Immature natural killer cell (primary cell): ENCODE data around the gene INSIG2. TPM values are rescaled to one million over a fixed set of nuclear protein-coding genes. Genes with fewer than 3 reads are reported as not detected.
A peak's percentile ranks its signal among the peaks of the same experiment; 100 is the strongest.

Experiments
- DNase-seq, 3 donors: peaks; one replicate each; pipeline ENCODE4 v3.0.0; 2022; ENCODE audit warnings: mixed read lengths in 1 of 3
- H3K27ac Mint-ChIP-seq, 6 donors: one replicate each; pipeline ENCODE4 v1.8.0; 2020; ENCODE audit warnings: mixed read lengths in 6 of 6, mild to moderate bottlenecking in 5 of 6, inconsistent platforms in 4 of 6, moderate library complexity in 3 of 6
- H3K27me3 Mint-ChIP-seq, 3 donors: one replicate each; pipeline ENCODE4 v1.8.0; 2020 to 2021; ENCODE audit warnings: low read depth in 3 of 3, mild to moderate bottlenecking in 3 of 3, mixed read lengths in 3 of 3, moderate library complexity in 3 of 3, inconsistent platforms in 1 of 3
- H3K36me3 Mint-ChIP-seq, 3 donors: one replicate each; pipeline ENCODE4 v1.8.0; 2020; ENCODE audit warnings: mixed read lengths in 3 of 3, inconsistent platforms in 2 of 3, mild to moderate bottlenecking in 2 of 3
- H3K4me1 Mint-ChIP-seq, 2 donors: one replicate each; pipeline ENCODE4 v1.8.0; 2020; ENCODE audit warnings: inconsistent platforms in 2 of 2, mild to moderate bottlenecking in 2 of 2, mixed read lengths in 2 of 2, moderate library complexity in 1 of 2
- H3K4me3 Mint-ChIP-seq, 5 donors: one replicate each; pipeline ENCODE4 v1.8.0; 2020; ENCODE audit warnings: mild to moderate bottlenecking in 5 of 5, mixed read lengths in 5 of 5, inconsistent platforms in 3 of 5, moderate library complexity in 3 of 5
- H3K9me3 Mint-ChIP-seq, 6 donors: one replicate each; pipeline ENCODE4 v1.8.0; 2020; ENCODE audit warnings: mild to moderate bottlenecking in 6 of 6, mixed read lengths in 6 of 6, inconsistent platforms in 4 of 6, moderate library complexity in 3 of 6
- polyA plus RNA-seq, 3 donors: library from polyadenylated mRNA; unstranded; fragments of 300-500 nt; fragmentation: Illumina TruSeq; gene quantifications; one replicate each; pipeline ENCODE4 v1.2.3, GENCODE V29; 2021

INSIG2 gene
- polyA plus RNA-seq, 3 donors from 2014 or later = 15.9 to 19.8 (median 19.1) TPM

DNA sequence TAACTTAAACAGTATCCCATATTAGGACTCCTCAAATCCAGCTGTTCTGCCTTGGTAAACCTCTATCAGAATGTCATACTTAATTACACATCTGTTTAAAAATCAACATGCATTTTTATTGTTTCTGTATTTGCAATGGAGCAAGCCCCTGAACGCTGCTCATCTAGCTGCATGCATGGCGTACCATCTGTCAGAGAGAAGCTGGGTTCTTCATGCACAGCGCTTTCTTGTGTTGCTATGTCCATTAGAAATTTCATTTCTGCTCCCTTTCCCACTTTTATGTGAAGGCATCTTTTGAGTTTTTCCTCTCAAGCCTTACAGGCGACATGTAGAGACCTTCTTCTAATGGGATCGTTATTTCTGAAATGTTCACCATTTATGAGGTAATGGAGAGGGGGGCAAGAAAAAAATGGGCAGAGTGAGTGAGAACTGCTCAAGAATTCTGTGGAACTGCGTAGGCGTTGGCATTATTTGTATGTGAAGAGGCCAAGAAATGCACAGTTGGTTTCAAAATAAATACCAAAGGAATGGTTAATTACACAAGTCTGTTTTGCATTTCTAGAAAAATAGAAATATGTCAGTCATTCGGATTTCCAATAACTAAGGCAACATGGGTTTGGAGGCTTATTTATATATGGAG is 31.6 kb downstream of the INSIG2 start:
- Mint-ChIP-seq H3K36me3 (peaks cover 0 to 3% (median 0%) of the 10 kb centered on the region in 3 donors), H3K4me3 (no peak overlapping the region), H3K27me3 (peaks cover 2 to 3% (median 2%) of the 10 kb centered on the region in 3 donors), H3K4me1 (peaks cover 8 to 11% of the 10 kb centered on the region in 2 donors), H3K9me3 (no peaks in the 10 kb centered on the region), H3K27ac (no peak overlapping the region)
- DNase-seq = no peak

DNA sequence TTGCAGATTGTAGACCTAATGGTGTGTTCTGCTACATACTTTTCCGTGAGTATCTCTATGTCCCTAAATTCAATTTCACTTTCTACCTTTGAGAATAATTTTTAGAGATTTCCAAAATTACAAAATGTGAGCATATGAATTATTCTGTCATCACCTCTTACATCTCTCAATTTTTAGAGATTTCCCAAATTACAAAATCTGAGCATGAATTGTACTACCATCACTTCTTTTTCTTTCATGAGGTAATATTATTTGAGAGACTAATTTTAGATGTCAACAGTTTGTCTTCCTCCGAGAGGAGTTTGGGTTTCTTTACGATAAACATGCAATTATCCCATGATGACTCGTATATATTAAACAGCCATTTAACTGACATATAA is 32.1 kb downstream of the INSIG2 start:
- DNase-seq = no peak
- H3K4me1 Mint-ChIP-seq = peaks cover 8 to 11% of the 10 kb centered on the region in 2 donors
- H3K27me3 Mint-ChIP-seq = peaks cover 2 to 3% (median 2%) of the 10 kb centered on the region in 3 donors
- no peaks in the 10 kb centered on the region for H3K9me3 Mint-ChIP-seq
- H3K27ac Mint-ChIP-seq = no peak overlapping the region
- H3K36me3 Mint-ChIP-seq = peaks cover 0 to 3% (median 0%) of the 10 kb centered on the region in 3 donors
- no peak overlapping the region for H3K4me3 Mint-ChIP-seq

DNA sequence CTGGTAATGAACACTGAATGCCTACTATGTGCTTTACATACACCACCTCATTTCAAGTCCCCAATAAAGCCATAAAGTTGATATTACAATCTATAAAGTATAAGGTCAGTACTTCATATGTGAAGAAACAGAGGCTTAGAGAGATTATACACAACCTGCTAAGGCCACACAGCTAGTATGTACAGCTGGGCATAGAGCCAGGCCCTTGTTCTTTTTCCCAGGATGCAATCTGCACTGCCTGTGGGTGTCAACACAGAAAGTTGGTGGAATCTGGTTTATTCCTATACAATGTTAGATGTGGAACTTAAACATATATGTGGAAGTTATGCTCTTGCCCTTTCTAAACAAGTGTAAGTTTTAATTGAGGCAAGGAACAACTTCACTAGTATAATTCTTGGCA is 32.8 kb downstream of the INSIG2 start:
- Mint-ChIP-seq H3K4me1 (peaks cover 8 to 11% of the 10 kb centered on the region in 2 donors), H3K27ac (no peak overlapping the region), H3K9me3 (no peaks in the 10 kb centered on the region), H3K36me3 (peaks cover 0 to 3% (median 0%) of the 10 kb centered on the region in 3 donors), H3K4me3 (no peak overlapping the region), H3K27me3 (peaks cover 2 to 3% (median 2%) of the 10 kb centered on the region in 3 donors)
- DNase-seq = no peak

DNA sequence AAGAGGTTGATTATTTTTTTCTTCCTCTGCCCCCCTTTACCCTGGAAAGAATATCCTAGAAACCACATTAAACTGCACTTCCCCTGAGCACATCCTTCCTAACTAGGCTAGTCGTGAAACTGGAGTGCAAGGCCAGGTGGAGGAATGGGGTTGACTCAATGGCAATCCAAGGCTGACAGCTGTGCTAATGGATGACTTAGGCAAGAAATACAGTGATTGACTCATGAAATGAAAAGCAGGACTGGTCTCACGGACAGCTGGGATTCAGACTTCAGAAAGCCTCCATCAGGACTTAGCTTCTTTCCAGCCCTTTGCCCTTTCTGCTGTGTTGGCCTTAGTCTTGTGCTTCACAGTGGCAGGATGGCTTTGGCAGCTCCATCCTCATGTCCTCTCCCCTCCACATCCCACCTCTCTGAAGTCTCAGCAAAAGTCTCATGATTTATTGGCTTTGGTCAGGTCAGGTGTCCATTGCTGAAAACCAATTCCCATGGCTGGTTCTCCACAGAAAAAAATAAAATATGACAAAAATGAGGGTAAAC is 33.8 kb downstream of the INSIG2 start:
- no peaks in the 10 kb centered on the region for H3K9me3 Mint-ChIP-seq
- H3K27ac Mint-ChIP-seq = peak overlapping the region in 2 of 6 donors; percentile 27 to 49
- DNase-seq = no peak
- peaks cover 8 to 11% of the 10 kb centered on the region in 2 donors for H3K4me1 Mint-ChIP-seq
- peaks cover 2 to 9% (median 3%) of the 10 kb centered on the region in 3 donors for H3K27me3 Mint-ChIP-seq
- H3K4me3 Mint-ChIP-seq = no peak overlapping the region
- H3K36me3 Mint-ChIP-seq = peaks cover 0 to 6% (median 0%) of the 10 kb centered on the region in 3 donors

DNA sequence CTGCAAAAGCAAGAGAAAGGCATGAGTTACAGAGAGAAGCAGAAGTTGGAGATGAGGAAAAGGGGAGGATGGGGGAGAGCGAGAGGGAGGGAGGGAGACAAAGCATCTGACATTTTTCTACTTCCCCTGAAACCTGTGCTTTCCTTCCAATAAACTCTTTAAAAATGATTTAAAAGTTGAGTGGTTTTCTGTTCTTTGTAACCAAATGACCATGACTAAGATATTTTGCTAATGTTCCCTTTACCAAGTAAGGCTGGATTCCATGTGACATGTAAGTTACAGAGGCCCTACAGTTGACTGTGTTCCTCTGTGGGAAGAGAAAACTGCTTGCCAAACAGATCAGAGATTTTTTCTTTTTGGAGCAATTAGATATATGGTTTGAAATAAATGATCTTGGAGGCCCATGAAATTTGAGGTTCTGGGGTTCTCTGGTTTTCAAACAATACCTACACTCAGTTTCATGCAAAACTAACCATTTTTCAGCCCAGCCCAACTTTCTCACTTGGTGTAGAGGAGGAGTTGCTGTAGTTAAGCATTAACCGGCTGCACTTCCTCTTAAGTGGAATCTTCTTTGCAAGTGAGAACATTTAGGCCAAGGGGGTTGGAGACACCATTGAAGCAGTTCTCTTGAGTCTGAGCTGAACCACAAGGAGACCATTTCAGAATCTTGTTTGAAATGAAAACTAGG is 34.5 kb downstream of the INSIG2 start:
- peaks cover 0 to 6% (median 0%) of the 10 kb centered on the region in 3 donors for H3K36me3 Mint-ChIP-seq

DNA sequence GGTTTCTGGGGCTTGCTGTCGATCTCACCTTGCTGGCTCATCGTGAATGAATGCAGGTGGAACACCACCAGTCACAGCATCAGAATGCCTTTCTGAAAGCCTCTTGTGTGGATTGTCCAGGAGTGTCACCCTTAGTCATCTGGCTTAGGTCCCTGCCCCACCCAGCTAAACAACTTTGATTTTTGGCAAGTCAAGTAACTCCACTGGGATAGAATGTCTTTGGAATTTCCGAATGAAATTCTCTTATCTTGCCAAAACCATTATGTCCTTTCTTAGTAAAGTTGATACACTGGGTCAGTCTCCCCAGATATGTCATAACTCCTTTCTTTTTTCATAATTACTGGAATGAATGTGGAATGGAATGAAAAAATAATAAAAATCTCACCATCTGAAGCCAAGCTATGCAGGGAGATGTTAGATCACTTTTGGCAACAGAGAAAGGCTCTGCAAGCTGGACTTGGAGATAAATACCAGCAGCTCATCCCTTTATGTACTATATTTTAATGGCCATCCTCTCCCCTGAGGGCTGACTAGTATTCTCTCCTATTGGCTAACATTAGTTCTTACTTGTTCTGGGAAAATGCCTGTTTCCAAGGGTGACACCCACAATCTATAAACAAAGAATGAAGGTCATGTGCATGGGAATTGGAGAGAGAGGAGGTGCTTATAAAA is 35.4 kb downstream of the INSIG2 start:
- peaks cover 0 to 6% (median 0%) of the 10 kb centered on the region in 3 donors for H3K36me3 Mint-ChIP-seq
- peaks cover 2 to 11% (median 5%) of the 10 kb centered on the region in 3 donors for H3K27me3 Mint-ChIP-seq
- H3K4me3 Mint-ChIP-seq = no peak overlapping the region
- DNase-seq = no peak
- peaks cover 8 to 11% of the 10 kb centered on the region in 2 donors for H3K4me1 Mint-ChIP-seq
- H3K27ac Mint-ChIP-seq = no peak overlapping the region
- no peaks in the 10 kb centered on the region for H3K9me3 Mint-ChIP-seq

More for the DNA sequence above, 34.5 kb downstream of the INSIG2 start:
- Mint-ChIP-seq H3K9me3 (no peaks in the 10 kb centered on the region), H3K4me1 (peaks cover 8 to 11% of the 10 kb centered on the region in 2 donors), H3K27me3 (peaks cover 2 to 11% (median 3%) of the 10 kb centered on the region in 3 donors), H3K27ac (peak overlapping the region in 2 of 6 donors; percentile 27 to 49), H3K4me3 (no peak overlapping the region)
- DNase-seq = no peak

DNA sequence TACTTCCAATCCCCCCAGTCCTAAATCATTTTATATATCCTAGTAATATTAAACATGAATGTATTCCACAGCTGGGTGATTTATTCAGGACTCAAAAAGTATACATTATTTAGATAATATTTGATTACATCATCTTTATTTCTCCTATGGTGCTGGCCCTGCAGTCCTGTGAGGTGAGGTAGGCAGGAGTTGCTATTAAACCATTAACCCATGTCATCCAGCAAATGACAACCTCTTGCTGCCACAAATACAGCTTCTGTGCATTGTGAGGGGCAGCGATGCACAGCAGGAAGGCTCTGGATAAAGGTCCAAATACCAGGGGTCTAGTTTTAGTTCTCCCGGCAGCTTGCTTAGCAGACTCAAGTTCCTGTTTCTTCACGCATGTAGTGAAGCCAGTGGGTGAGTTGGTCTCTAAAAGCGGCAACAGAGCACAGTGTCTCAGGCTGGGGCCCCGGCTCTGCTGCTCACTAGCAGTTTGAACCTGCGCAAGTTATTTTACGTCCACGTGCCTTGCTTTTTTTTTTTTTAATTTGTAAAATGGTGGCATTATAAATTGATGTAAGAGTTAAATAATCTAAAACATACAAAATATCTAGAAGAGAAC is 36.1 kb downstream of the INSIG2 start:
- H3K4me3 Mint-ChIP-seq = no peak overlapping the region
- H3K4me1 Mint-ChIP-seq = peaks cover 8 to 11% of the 10 kb centered on the region in 2 donors
- peaks cover 2 to 11% (median 5%) of the 10 kb centered on the region in 3 donors for H3K27me3 Mint-ChIP-seq
- no peaks in the 10 kb centered on the region for H3K9me3 Mint-ChIP-seq
- no peak overlapping the region for H3K27ac Mint-ChIP-seq
- no peak for DNase-seq
- peaks cover 0 to 4% (median 0%) of the 10 kb centered on the region in 3 donors for H3K36me3 Mint-ChIP-seq

DNA sequence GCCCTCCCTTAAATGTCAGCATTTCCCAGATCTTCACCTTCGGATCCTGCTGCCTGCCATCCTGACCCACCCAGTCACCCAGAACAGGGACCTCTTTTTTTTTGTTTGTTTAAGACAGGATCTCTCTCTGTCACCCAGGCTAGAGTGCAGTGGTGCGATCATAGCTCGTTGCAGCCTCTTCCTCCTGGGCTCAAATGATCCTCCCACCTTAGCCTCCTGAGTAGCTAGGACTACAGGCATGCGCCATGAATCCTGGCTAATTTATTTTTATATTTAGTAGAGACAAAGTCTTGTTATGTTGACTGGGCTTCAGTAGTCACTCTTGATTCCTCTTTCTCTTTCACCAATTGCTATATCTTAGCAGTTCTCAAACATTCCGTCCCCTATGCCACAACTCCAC is 39.0 kb downstream of the INSIG2 start:
- Mint-ChIP-seq H3K36me3 (peaks cover 0 to 3% (median 0%) of the 10 kb centered on the region in 3 donors), H3K9me3 (no peaks in the 10 kb centered on the region), H3K4me1 (peaks cover 8 to 11% of the 10 kb centered on the region in 2 donors), H3K27me3 (peaks cover 2 to 11% (median 5%) of the 10 kb centered on the region in 3 donors), H3K27ac (no peak overlapping the region), H3K4me3 (no peak overlapping the region)
- DNase-seq = no peak

DNA sequence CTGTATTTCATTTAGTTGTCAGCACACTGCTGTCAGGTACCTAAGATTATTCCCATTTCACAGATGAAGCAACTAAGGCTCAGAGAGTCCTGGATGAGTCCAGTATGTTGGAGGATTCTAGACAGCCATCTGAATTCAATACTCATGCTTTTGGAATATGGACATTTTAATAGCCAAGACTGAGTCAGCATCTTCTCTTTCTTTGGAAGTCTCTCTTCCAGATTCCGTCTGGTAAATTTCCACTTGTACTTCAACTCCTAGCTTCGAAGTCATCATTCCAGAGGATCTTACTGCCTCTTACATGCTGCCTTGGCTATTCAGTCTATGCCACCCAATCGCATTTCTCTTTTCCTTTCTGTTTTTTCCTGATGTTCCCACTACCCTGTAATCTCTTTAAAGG is 40.6 kb downstream of the INSIG2 start:
- peaks cover 0 to 11% (median 8%) of the 10 kb centered on the region in 3 donors for H3K27me3 Mint-ChIP-seq
- peaks cover 0 to 3% (median 0%) of the 10 kb centered on the region in 3 donors for H3K36me3 Mint-ChIP-seq
- no peaks in the 10 kb centered on the region for H3K4me1 Mint-ChIP-seq
- H3K27ac Mint-ChIP-seq = no peak overlapping the region
- DNase-seq = no peak
- H3K4me3 Mint-ChIP-seq = no peak overlapping the region
- no peaks in the 10 kb centered on the region for H3K9me3 Mint-ChIP-seq

DNA sequence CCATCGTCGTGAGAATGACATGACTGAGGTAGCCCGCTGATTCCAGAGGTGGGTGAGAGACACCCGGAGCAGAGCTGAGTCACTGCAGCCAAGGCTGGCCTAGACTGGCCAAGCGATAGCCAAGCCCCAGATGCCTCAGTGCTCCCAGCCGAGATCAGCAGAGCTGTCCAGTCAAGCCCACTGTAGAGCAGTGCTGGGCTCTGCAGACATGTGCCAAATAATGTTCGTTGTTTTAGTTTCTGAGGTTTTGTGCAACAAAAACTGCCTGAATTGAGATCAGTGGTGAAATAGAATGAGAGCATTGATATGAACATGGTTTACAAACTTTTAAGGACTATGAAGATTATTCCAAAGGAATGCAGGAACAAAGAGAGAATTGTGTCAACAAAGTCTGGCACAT is 42.1 kb downstream of the INSIG2 start:
- no peak overlapping the region for H3K27ac Mint-ChIP-seq
- peaks cover 0 to 9% (median 8%) of the 10 kb centered on the region in 3 donors for H3K27me3 Mint-ChIP-seq
- no peak for DNase-seq
- peaks cover 0 to 3% (median 0%) of the 10 kb centered on the region in 3 donors for H3K36me3 Mint-ChIP-seq
- H3K9me3 Mint-ChIP-seq = no peaks in the 10 kb centered on the region
- no peaks in the 10 kb centered on the region for H3K4me1 Mint-ChIP-seq
- no peak overlapping the region for H3K4me3 Mint-ChIP-seq

DNA sequence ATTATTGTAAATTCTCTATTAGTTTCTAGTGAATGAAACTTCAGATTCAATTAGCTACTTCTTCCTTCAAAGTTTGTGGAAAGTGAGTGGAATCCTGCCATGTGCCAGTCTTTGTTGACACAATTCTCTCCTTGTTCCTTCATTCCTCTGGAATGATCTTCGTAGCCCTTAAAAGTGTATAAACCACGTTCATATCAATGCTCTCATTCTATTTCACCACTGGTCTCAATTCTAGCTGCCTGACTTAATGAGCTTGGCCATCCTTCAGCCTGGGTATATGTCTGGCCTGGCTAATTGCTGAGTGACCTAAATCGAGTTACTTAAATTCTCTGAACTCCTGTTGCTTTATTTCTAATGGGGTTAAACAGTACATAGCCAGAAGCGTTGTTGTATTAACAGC is 43.5 kb downstream of the INSIG2 start:
- no peak overlapping the region for H3K27ac Mint-ChIP-seq
- H3K4me3 Mint-ChIP-seq = no peak overlapping the region
- H3K9me3 Mint-ChIP-seq = no peaks in the 10 kb centered on the region
- H3K27me3 Mint-ChIP-seq = peaks cover 0 to 9% (median 2%) of the 10 kb centered on the region in 3 donors
- H3K36me3 Mint-ChIP-seq = peaks cover 0 to under 1% (median 0%) of the 10 kb centered on the region in 3 donors
- H3K4me1 Mint-ChIP-seq = no peaks in the 10 kb centered on the region
- no peak for DNase-seq

DNA sequence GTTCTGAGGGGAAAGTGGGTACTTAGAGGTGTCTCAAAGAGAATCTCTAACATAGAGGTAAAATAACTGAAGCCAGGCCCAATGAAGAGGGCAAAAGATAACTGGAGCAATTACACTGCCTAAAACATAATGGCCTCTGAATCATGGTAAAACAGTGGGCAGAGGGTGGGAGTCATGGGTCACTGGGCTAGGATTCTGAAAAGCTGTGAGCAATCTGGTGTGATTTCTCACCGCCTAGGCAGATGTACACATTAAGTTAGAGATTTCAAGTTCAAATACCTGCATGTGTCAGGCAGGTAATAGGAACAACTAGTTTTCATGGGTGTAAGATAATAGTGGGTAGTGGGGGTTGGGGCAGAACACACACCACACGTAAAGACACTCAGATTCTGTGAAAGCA is 45.6 kb downstream of the INSIG2 start:
- H3K4me1 Mint-ChIP-seq = no peaks in the 10 kb centered on the region

DNA sequence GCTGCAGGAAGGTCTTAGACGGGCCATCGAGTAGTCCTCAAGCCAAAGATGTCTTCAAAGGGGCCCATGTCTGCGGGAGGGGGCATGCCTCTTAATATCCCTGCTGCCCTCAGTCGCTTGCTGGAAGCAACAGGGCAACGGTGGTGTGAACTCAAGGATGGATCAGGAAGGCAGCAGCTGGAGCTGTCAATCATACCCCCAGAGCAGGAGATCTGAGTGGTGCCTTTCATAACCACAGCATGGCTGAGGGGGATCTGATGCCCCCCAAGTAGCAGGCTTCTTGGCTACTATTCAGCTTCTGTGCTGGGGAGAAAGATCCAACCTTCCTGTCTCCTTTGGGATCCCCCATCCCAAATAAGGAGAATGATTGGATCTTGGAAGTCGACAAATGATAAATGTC is 46.4 kb downstream of the INSIG2 start:
- H3K27me3 Mint-ChIP-seq = peaks cover 0 to 5% (median 0%) of the 10 kb centered on the region in 3 donors
- no peaks in the 10 kb centered on the region for H3K36me3 Mint-ChIP-seq
- H3K27ac Mint-ChIP-seq = no peak overlapping the region

More for the DNA sequence above, 45.6 kb downstream of the INSIG2 start:
- Mint-ChIP-seq H3K27me3 (peaks cover 0 to 5% (median 0%) of the 10 kb centered on the region in 3 donors), H3K36me3 (no peaks in the 10 kb centered on the region), H3K27ac (no peak overlapping the region), H3K9me3 (no peaks in the 10 kb centered on the region), H3K4me3 (no peak overlapping the region)
- DNase-seq = no peak

More for the DNA sequence above, 46.4 kb downstream of the INSIG2 start:
- H3K4me3 Mint-ChIP-seq = no peak overlapping the region
- no peak for DNase-seq
- H3K4me1 Mint-ChIP-seq = no peaks in the 10 kb centered on the region
- H3K9me3 Mint-ChIP-seq = no peaks in the 10 kb centered on the region
